ENCODE measurements around the gene SLC17A2.
"Not testable (repeated sequence)": the region's sequence is repeated elsewhere in the genome, so short reads cannot be mapped to it uniquely, and the experiment has no call there.

The SLC17A2 gene

GRCh38 chr6:25952535-25952934 lies 22.0 kb upstream of the SLC17A2 start:
- H3K27ac ChIP-seq (ENCODE audit: low read depth, low read length): no peak overlapping the region
- no peaks in the 10 kb centered on the region for H3K9me3 ChIP-seq (ENCODE audit: control insufficient read depth in 5 of 5, low read length in 5 of 5)
- H3K36me3 ChIP-seq (ENCODE audit: control insufficient read depth in 5 of 5, insufficient read depth in 5 of 5, low read length in 5 of 5): no peaks in the 10 kb centered on the region
- H3K4me3 ChIP-seq (ENCODE audit: low read depth in 1 of 5, low read length in 5 of 5): no peak overlapping the region
- no peak overlapping the region for H3K9ac ChIP-seq (ENCODE audit: low read length in 5 of 5)
- H3K4me1 ChIP-seq (ENCODE audit: control insufficient read depth in 5 of 5, insufficient read depth in 5 of 5, low read length in 5 of 5): no peaks in the 10 kb centered on the region
- H3K27me3 ChIP-seq (ENCODE audit: control insufficient read depth in 5 of 5, insufficient read depth in 4 of 5, low read length in 5 of 5): no peaks in the 10 kb centered on the region

GRCh38 chr6:25951296-25952032 lies 21.0 kb upstream of the SLC17A2 start:
- Histone ChIP-seq H3K9me3 (ENCODE audit: control insufficient read depth in 5 of 5, low read length in 5 of 5) (no peaks in the 10 kb centered on the region), H3K4me3 (ENCODE audit: low read depth in 1 of 5, low read length in 5 of 5) (no peak overlapping the region), H3K27me3 (ENCODE audit: control insufficient read depth in 5 of 5, insufficient read depth in 4 of 5, low read length in 5 of 5) (no peaks in the 10 kb centered on the region), H3K9ac (ENCODE audit: low read length in 5 of 5) (no peak overlapping the region), H3K27ac (ENCODE audit: low read depth, low read length) (no peak overlapping the region), H3K36me3 (ENCODE audit: control insufficient read depth in 5 of 5, insufficient read depth in 5 of 5, low read length in 5 of 5) (no peaks in the 10 kb centered on the region), H3K4me1 (ENCODE audit: control insufficient read depth in 5 of 5, insufficient read depth in 5 of 5, low read length in 5 of 5) (no peaks in the 10 kb centered on the region)

GRCh38 chr6:25950297-25950696 lies 19.8 kb upstream of the SLC17A2 start:
- no peak overlapping the region for H3K27ac ChIP-seq (ENCODE audit: low read depth, low read length)
- H3K9ac ChIP-seq (ENCODE audit: low read length in 5 of 5): no peak overlapping the region
- no peaks in the 10 kb centered on the region for H3K9me3 ChIP-seq (ENCODE audit: control insufficient read depth in 5 of 5, low read length in 5 of 5)
- no peak overlapping the region for H3K4me3 ChIP-seq (ENCODE audit: low read depth in 1 of 5, low read length in 5 of 5)
- no peaks in the 10 kb centered on the region for H3K27me3 ChIP-seq (ENCODE audit: control insufficient read depth in 5 of 5, insufficient read depth in 4 of 5, low read length in 5 of 5)
- H3K4me1 ChIP-seq (ENCODE audit: control insufficient read depth in 5 of 5, insufficient read depth in 5 of 5, low read length in 5 of 5): no peaks in the 10 kb centered on the region
- H3K36me3 ChIP-seq (ENCODE audit: control insufficient read depth in 5 of 5, insufficient read depth in 5 of 5, low read length in 5 of 5): no peaks in the 10 kb centered on the region

- no peaks in the 10 kb centered on the region for H3K9me3 ChIP-seq (ENCODE audit: control insufficient read depth in 5 of 5, low read length in 5 of 5)
- no peaks in the 10 kb centered on the region for H3K27me3 ChIP-seq (ENCODE audit: control insufficient read depth in 5 of 5, insufficient read depth in 4 of 5, low read length in 5 of 5)
- no peak overlapping the region for H3K27ac ChIP-seq (ENCODE audit: low read depth, low read length)
- no peak overlapping the region for H3K9ac ChIP-seq (ENCODE audit: low read length in 5 of 5)
- no peaks in the 10 kb centered on the region for H3K36me3 ChIP-seq (ENCODE audit: control insufficient read depth in 5 of 5, insufficient read depth in 5 of 5, low read length in 5 of 5)
- H3K4me3 ChIP-seq (ENCODE audit: low read depth in 1 of 5, low read length in 5 of 5): no peak overlapping the region
- H3K4me1 ChIP-seq (ENCODE audit: control insufficient read depth in 5 of 5, insufficient read depth in 5 of 5, low read length in 5 of 5): no peaks in the 10 kb centered on the region
Observed at GRCh38 chr6:25949695-25950094, 19.2 kb upstream of the SLC17A2 start.

GRCh38 chr6:25947492-25947891 lies 17.0 kb upstream of the SLC17A2 start:
- H3K9ac ChIP-seq (ENCODE audit: low read length in 5 of 5); H3K9me3 ChIP-seq (ENCODE audit: control insufficient read depth in 5 of 5, low read length in 5 of 5); H3K27ac ChIP-seq (ENCODE audit: low read depth, low read length); H3K36me3 ChIP-seq (ENCODE audit: control insufficient read depth in 5 of 5, insufficient read depth in 5 of 5, low read length in 5 of 5); H3K4me3 ChIP-seq (ENCODE audit: low read depth in 1 of 5, low read length in 5 of 5); H3K27me3 ChIP-seq (ENCODE audit: control insufficient read depth in 5 of 5, insufficient read depth in 4 of 5, low read length in 5 of 5); H3K4me1 ChIP-seq (ENCODE audit: control insufficient read depth in 5 of 5, insufficient read depth in 5 of 5, low read length in 5 of 5): not testable (repeated sequence)

- Histone ChIP-seq H3K4me3 (ENCODE audit: low read depth in 1 of 5, low read length in 5 of 5) (no peak overlapping the region), H3K27me3 (ENCODE audit: control insufficient read depth in 5 of 5, insufficient read depth in 4 of 5, low read length in 5 of 5) (no peaks in the 10 kb centered on the region), H3K9ac (ENCODE audit: low read length in 5 of 5) (no peak overlapping the region), H3K27ac (ENCODE audit: low read depth, low read length) (no peak overlapping the region), H3K36me3 (ENCODE audit: control insufficient read depth in 5 of 5, insufficient read depth in 5 of 5, low read length in 5 of 5) (no peaks in the 10 kb centered on the region), H3K9me3 (ENCODE audit: control insufficient read depth in 5 of 5, low read length in 5 of 5) (no peaks in the 10 kb centered on the region), H3K4me1 (ENCODE audit: control insufficient read depth in 5 of 5, insufficient read depth in 5 of 5, low read length in 5 of 5) (no peaks in the 10 kb centered on the region)
Observed at GRCh38 chr6:25946631-25947030, 16.1 kb upstream of the SLC17A2 start.

GRCh38 chr6:25945738-25946137 lies 15.2 kb upstream of the SLC17A2 start:
- not testable (repeated sequence) for H3K36me3 ChIP-seq (ENCODE audit: control insufficient read depth in 5 of 5, insufficient read depth in 5 of 5, low read length in 5 of 5); H3K9me3 ChIP-seq (ENCODE audit: control insufficient read depth in 5 of 5, low read length in 5 of 5); H3K4me1 ChIP-seq (ENCODE audit: control insufficient read depth in 5 of 5, insufficient read depth in 5 of 5, low read length in 5 of 5); H3K27ac ChIP-seq (ENCODE audit: low read depth, low read length); H3K9ac ChIP-seq (ENCODE audit: low read length in 5 of 5); H3K27me3 ChIP-seq (ENCODE audit: control insufficient read depth in 5 of 5, insufficient read depth in 4 of 5, low read length in 5 of 5); H3K4me3 ChIP-seq (ENCODE audit: low read depth in 1 of 5, low read length in 5 of 5)

- Histone ChIP-seq H3K9ac (ENCODE audit: low read length in 5 of 5) (no peak overlapping the region), H3K36me3 (ENCODE audit: control insufficient read depth in 5 of 5, insufficient read depth in 5 of 5, low read length in 5 of 5) (no peaks in the 10 kb centered on the region), H3K4me3 (ENCODE audit: low read depth in 1 of 5, low read length in 5 of 5) (no peak overlapping the region), H3K27me3 (ENCODE audit: control insufficient read depth in 5 of 5, insufficient read depth in 4 of 5, low read length in 5 of 5) (no peaks in the 10 kb centered on the region), H3K4me1 (ENCODE audit: control insufficient read depth in 5 of 5, insufficient read depth in 5 of 5, low read length in 5 of 5) (no peaks in the 10 kb centered on the region), H3K27ac (ENCODE audit: low read depth, low read length) (no peak overlapping the region), H3K9me3 (ENCODE audit: control insufficient read depth in 5 of 5, low read length in 5 of 5) (no peaks in the 10 kb centered on the region)
Observed at GRCh38 chr6:25944688-25945574, 14.4 kb upstream of the SLC17A2 start.

GRCh38 chr6:25943887-25944286 lies 13.4 kb upstream of the SLC17A2 start:
- H3K27me3 ChIP-seq (ENCODE audit: control insufficient read depth in 5 of 5, insufficient read depth in 4 of 5, low read length in 5 of 5): no peaks in the 10 kb centered on the region
- H3K4me1 ChIP-seq (ENCODE audit: control insufficient read depth in 5 of 5, insufficient read depth in 5 of 5, low read length in 5 of 5): no peaks in the 10 kb centered on the region
- no peak overlapping the region for H3K4me3 ChIP-seq (ENCODE audit: low read depth in 1 of 5, low read length in 5 of 5)
- no peak overlapping the region for H3K9ac ChIP-seq (ENCODE audit: low read length in 5 of 5)
- no peaks in the 10 kb centered on the region for H3K9me3 ChIP-seq (ENCODE audit: control insufficient read depth in 5 of 5, low read length in 5 of 5)
- no peak overlapping the region for H3K27ac ChIP-seq (ENCODE audit: low read depth, low read length)
- H3K36me3 ChIP-seq (ENCODE audit: control insufficient read depth in 5 of 5, insufficient read depth in 5 of 5, low read length in 5 of 5): no peaks in the 10 kb centered on the region

- Histone ChIP-seq H3K4me3 (ENCODE audit: low read depth in 1 of 5, low read length in 5 of 5) (no peak overlapping the region), H3K4me1 (ENCODE audit: control insufficient read depth in 5 of 5, insufficient read depth in 5 of 5, low read length in 5 of 5) (no peaks in the 10 kb centered on the region), H3K27me3 (ENCODE audit: control insufficient read depth in 5 of 5, insufficient read depth in 4 of 5, low read length in 5 of 5) (no peaks in the 10 kb centered on the region), H3K36me3 (ENCODE audit: control insufficient read depth in 5 of 5, insufficient read depth in 5 of 5, low read length in 5 of 5) (no peaks in the 10 kb centered on the region), H3K9me3 (ENCODE audit: control insufficient read depth in 5 of 5, low read length in 5 of 5) (no peaks in the 10 kb centered on the region), H3K27ac (ENCODE audit: low read depth, low read length) (no peak overlapping the region), H3K9ac (ENCODE audit: low read length in 5 of 5) (no peak overlapping the region)
Observed at GRCh38 chr6:25942561-25943147, 12.2 kb upstream of the SLC17A2 start.

Data from subcutaneous abdominal adipose tissue (tissue), 5 donors.